ENCODE measurements around the gene BCO2. TPM values are rescaled to one million over a fixed set of nuclear protein-coding genes. Genes with fewer than 3 reads are reported as not detected.
"Not testable (repeated sequence)": the region's sequence is repeated elsewhere in the genome, so short reads cannot be mapped to it uniquely, and the experiment has no call there.

BCO2 gene
- total and polyA plus RNA-seq, 12 donors: 26.0 to 139 (median 49.5) TPM

DNA sequence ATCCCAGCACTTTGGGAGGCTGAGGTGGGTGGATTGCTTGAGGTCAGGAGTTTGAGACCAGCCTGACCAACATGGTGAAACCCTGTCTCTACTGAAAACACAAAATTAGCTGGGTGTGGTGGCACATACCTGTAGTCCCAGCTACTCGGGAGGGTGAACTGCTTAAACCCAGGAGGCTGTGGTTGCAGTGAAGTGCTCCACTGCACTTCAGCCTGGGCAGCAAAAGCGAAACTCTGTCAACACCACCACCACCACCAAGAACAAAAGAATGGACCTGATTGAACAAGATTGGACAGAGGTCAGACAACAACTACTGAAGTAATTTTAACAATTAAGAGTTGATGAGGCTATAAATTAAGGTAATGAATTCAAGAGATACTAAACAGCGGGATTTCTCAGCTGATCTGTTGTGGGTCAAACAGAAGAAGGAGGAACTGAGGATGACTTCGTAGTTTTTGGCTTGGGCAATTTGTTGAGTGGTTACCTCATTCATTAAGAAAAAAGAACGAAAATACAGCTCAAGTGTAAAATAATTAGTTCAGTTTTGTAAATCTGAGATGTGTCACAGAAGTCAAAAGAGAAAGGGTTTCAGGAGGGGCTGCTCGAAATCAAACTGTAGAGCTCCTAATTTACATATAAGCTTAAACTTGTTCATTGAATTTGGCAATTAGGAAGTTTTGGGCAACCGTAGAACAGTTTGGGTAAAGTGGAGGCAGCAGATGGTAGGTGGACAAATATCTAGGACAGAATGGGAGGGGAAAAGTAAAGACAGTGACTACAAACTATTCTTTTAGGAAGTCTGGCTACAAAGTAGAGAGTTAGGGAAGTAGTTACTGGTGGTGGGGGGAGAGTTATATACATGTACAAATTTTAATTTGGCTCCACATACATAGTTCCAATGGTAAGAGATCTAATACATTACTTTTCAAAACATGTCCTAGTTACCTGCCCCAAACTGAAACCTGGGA, 15.9 kb upstream of the BCO2 start:
- H3K27me3 ChIP-seq: no peaks in the 10 kb centered on the region
- intact Hi-C loops (cut with DNase I): no loop called here
- DNase-seq: no peak
- no peaks in the 10 kb centered on the region for H3K9me3 ChIP-seq (replicated peaks in 1 of 3)
- WGBS, 4 donors: 75 to 84% (median 76%) methylated on average over 6 to 7 of the region's 7 CpGs
- no peak overlapping the region for H3K4me3 ChIP-seq
- H3K4me1 ChIP-seq (replicated peaks in 1 of 2): peaks cover 0 to 3% of the 10 kb centered on the region in 2 donors
- H3K36me3 ChIP-seq (replicated peaks in 1 of 2): no peaks in the 10 kb centered on the region
- peak overlapping the region in 2 of 5 donors; percentile 37 to 73 for H3K27ac ChIP-seq
- TF ChIP-seq, protein P1, sequence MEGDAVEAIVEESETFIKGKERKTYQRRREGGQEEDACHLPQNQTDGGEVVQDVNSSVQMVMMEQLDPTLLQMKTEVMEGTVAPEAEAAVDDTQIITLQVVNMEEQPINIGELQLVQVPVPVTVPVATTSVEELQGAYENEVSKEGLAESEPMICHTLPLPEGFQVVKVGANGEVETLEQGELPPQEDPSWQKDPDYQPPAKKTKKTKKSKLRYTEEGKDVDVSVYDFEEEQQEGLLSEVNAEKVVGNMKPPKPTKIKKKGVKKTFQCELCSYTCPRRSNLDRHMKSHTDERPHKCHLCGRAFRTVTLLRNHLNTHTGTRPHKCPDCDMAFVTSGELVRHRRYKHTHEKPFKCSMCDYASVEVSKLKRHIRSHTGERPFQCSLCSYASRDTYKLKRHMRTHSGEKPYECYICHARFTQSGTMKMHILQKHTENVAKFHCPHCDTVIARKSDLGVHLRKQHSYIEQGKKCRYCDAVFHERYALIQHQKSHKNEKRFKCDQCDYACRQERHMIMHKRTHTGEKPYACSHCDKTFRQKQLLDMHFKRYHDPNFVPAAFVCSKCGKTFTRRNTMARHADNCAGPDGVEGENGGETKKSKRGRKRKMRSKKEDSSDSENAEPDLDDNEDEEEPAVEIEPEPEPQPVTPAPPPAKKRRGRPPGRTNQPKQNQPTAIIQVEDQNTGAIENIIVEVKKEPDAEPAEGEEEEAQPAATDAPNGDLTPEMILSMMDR (IDR thresholded peaks at IDR 0.05): no peak
- TF ChIP-seq POLR2A (IDR thresholded peaks at IDR 0.05): no peak

DNA sequence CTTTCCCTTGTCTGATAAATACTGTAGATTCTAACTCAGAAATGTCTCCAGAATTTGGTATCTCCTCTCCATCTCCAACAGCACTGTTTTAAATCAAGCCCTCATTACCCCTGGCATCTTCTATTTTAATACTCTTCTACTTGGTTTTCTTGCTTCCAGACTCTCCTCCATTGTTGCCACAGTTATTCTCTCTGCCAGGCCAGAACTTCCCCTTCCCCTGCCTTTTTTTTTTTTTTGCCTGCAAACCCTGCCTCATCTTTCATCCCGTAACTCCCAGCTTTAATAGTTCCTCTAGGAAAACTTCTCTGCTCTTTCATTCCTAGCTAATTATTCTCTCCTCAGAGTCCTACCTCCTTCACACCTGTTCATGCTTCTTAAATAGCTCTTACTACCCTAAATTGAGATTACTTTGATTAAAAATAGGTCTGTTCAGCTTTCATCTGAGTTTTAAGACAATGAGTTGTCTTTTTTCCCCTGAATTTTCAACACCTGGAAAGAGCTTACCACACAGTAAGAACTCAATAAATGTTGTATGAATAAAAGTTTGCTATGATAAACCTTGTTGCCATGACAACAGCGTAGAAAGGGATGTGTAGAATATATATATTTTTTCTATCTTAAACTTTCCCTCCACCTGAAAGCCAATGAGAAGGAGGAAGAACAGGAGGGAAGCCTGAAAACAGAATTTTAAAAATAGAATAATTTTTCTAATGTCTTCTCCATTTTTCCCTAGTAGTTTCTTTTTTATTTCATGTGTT, 15.0 kb upstream of the BCO2 start:
- intact Hi-C loops (cut with DNase I): no loop called here
- H3K27ac ChIP-seq: peak overlapping the region in 2 of 5 donors; percentile 37 to 73
- H3K4me1 ChIP-seq (replicated peaks in 1 of 2): peaks cover 0 to 3% of the 10 kb centered on the region in 2 donors
- no peak for DNase-seq
- 41 to 84% (median 65%) methylated on average over 2 of the region's 2 CpGs for WGBS, 4 donors
- no peaks in the 10 kb centered on the region for H3K27me3 ChIP-seq
- no peaks in the 10 kb centered on the region for H3K9me3 ChIP-seq (replicated peaks in 1 of 3)
- H3K4me3 ChIP-seq: no peak overlapping the region
- H3K36me3 ChIP-seq (replicated peaks in 1 of 2): no peaks in the 10 kb centered on the region
- TF ChIP-seq, protein P1 (IDR thresholded peaks at IDR 0.05): no peak
- no peak for TF ChIP-seq POLR2A (IDR thresholded peaks at IDR 0.05)

DNA sequence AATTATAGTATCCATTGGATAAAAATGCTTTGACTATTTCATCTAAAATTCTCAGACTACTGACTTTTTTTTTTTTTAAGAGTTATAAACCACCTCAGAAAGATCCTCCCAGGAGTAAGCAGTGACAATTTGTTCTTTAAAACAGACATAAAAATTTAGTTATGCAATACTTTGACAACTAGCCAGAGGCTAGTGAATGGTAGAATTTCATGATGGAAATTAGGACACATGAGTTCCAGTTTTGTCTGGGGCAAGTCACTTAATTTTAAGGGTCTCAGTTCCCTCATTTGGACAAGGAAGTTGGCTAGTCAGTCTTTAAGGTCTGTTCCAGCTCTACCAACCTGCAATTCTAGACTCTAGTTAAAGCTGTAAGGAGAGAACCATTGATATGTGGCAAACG, 14.3 kb upstream of the BCO2 start:
- Histone ChIP-seq H3K9me3 (replicated peaks in 1 of 3) (no peaks in the 10 kb centered on the region), H3K36me3 (replicated peaks in 1 of 2) (no peaks in the 10 kb centered on the region), H3K27me3 (no peaks in the 10 kb centered on the region), H3K4me1 (replicated peaks in 1 of 2) (peaks cover 0 to 3% of the 10 kb centered on the region in 2 donors), H3K27ac (peak overlapping the region in 3 of 5 donors; percentile 15 to 45 (median 21)), H3K4me3 (no peak overlapping the region)
- no peak for DNase-seq
- 38 to 61% (median 45%) methylated on average over 1 of the region's 1 CpG for WGBS, 4 donors
- intact Hi-C loops (cut with DNase I): no loop called here
- TF ChIP-seq, protein P1 (IDR thresholded peaks at IDR 0.05): no peak
- no peak for TF ChIP-seq POLR2A (IDR thresholded peaks at IDR 0.05)

DNA sequence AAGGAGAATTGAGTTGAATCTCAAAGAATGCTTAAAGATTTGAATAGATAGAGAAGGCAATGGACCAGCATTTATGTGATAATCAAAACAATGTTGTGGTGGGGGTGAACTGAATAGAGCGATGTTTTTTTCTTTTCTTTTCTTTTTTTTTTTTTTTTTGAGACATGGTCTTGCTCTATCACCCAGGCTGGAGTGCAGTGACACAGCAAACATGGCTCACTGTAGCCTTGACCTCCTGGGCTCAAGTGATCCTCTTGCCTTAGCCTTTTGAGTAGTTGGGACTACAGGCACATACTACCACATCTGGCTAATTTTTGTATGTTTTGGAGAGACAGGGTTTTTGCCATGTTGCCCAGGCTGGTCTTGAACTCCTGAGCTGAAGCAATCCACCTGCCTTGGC, 13.1 kb upstream of the BCO2 start:
- H3K4me3 ChIP-seq; intact Hi-C loops (cut with DNase I); H3K36me3 ChIP-seq (replicated peaks in 1 of 2); H3K4me1 ChIP-seq (replicated peaks in 1 of 2); H3K27me3 ChIP-seq; DNase-seq; H3K9me3 ChIP-seq (replicated peaks in 1 of 3); H3K27ac ChIP-seq: not testable (repeated sequence)
- 87 to 100% (median 92%) methylated on average over 1 of the region's 1 CpG for WGBS, 4 donors

All from adrenal gland (tissue), 12 donors.